KBM-7 (cell line): ENCODE data around the gene HEATR5A.
"Not testable (repeated sequence)": the region's sequence is repeated elsewhere in the genome, so short reads cannot be mapped to it uniquely, and the experiment has no call there.

ENCODE experiments used
- DNase-seq: peaks from one replicate; pipeline ENCODE4 v3.0.0-alpha.2; 2015
- in situ Hi-C: fragments of 300-500 bp; cut with MboI; formaldehyde crosslinking; loops from 2 replicates; pipeline ENCODE4 v1.14.3; 2020; ENCODE audit warnings: low sequenced_read_pairs, low pct_unique_long_range_greater_than_20kb, mixed read lengths

Gene HEATR5A

GRCh38 chr14:31297701-31298344 lies 122.5 kb downstream of the HEATR5A start:
- in situ Hi-C loops, result no loop called here
- DNase-seq, result no peak

DNA sequence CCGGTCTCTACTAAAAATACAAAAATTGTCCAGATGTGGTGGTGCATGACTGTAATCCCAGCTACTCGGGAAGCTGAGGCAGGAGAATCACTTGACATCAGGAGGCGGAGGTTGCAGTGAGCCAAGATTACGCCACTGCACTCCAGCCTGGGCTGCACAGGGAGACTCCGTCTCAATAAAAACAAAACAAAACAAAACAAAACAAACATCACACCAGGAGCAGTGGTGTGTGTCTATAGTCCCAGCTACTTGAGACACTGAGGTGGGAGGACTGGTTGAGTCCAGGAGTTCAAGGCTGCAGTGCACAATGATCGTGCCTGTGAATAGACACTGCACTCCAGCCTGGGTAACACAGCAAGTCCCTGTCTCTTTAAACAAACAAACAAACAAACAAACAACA lies 123.2 kb downstream of the HEATR5A start:
- no peak for DNase-seq
- in situ Hi-C loops, result no loop called here

DNA sequence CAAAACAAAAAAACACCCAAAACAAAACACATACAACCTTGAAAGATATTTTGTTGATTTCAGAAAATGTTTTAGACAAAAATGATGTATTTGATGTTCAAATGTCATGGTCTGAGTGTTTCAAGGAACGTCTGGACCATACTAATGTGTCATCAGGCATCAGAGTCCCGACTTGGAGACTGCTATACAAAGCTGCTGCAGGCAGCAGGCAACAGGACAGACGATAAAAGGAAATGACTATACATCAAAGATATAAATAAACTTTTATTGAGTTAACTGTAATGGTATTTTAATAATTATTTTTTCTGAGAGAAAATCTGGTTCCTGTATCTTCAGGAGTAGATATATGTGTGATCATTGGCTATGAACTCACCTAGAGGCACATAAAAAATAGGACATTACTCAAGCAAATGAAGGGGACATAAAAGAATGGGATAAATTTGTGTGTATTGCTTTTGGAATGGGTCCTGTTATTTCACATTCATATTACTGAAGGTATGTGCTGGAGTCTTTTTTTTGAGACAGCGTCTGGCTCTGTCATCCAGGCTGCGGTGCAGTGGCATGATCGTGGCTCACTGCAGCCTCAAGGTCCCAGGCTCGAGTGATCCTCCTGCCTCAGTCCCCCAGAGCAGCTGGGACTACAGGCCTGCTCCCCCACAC lies 125.5 kb downstream of the HEATR5A start:
- no peak for DNase-seq
- in situ Hi-C loops, result no loop called here

GRCh38 chr14:31292937-31293616 lies 127.3 kb downstream of the HEATR5A start:
- in situ Hi-C loops, result no loop called here
- no peak for DNase-seq

DNA sequence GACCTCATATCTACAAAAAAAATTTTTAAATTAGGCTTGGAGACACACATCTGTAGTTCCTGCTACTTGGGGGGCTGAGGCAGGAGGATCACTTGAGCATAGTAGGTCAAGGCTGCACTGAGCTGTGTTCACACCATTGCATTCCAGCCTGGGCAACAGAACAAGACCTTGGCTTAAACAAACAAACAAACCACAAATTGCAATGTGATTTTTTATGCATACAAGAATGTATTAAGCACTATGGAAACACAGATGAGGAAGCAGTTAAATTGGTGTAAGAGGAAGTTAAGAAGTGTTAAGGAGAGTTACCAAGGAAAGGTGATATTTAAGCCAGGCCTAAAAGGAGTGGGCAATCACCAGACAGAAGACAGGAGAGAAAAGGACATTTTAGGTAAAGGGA lies 129.1 kb downstream of the HEATR5A start:
- in situ Hi-C loops, result no loop called here
- DNase-seq, result peak; percentile 78

DNA sequence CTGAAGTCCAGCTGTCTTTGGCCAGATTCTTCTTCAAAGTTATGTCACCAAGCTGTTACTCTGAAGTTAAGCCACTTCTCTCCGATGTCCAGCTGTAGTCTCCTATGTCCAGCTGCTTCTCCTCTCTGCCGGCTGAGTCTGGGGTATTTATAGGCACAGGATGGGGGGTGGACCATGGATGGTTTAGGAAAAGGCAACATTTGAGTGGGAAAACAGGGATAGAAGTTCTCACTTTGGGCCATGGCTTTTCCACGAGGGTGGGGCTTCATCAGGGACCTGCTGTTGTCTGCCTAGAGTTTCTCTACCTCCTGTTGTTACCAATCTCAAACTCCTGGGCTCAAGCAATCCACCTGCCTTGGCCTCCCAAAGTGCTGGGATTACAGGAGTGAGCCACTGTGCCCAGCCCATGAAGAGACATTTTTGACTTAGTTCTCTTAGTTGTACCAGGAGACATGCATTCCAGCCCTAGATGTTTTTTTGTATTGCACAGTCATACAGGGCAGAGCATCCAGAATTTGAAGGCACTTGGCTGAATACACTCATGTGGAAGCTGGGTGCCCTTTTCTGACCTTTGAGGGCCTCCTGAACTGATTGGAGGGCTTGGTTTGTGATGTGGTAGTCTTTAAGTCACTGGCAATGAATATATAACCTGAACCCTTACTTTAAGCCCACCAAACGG lies 132.9 kb downstream of the HEATR5A start:
- in situ Hi-C loops, result no loop called here
- DNase-seq, result no peak

DNA sequence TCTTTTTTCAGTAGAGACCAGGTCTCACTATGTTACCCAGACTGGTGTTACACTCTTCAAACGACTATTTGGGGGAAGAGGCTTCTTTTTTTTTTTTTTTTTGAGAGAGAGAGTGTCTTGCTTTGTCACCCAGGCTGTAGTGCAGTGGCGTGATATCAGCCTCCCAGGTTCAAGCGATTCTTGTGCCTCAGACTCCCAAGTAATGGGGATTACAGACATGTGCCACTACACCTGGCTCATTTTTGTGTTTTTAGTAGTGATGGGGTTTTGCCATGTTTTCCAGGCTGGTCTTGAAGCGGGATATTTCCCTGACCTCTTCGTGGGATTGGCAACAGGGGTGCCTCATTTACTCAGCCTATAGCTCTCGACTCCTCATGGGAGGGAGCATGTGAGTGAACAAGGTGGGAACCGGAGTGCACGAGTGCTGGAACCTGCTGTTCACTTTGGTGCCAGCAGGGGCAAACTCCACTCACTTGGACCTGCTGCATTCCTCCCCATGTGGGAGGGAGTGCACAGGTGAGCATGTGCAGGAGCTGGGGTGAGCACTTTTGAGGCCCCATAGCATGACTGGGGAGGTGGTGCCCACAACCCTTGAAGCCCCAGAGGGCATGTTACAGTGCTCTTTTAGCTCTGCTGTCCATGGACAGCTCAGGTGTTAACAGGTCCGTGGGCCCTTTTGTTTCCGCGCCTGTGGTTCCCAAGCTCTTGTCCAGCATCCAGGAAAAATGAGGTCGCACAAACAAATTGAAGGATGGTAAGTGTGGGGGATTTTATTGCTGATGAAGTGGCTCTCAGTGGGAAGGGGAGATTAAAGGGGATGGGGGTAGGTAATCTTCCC lies 133.7 kb downstream of the HEATR5A start:
- in situ Hi-C loops, result no loop called here
- DNase-seq, result no peak

- DNase-seq, result peak; percentile 19
- in situ Hi-C loops, result no loop called here
These were observed 136.6 kb downstream of the HEATR5A start for GRCh38 chr14:31283578-31284252.

DNA sequence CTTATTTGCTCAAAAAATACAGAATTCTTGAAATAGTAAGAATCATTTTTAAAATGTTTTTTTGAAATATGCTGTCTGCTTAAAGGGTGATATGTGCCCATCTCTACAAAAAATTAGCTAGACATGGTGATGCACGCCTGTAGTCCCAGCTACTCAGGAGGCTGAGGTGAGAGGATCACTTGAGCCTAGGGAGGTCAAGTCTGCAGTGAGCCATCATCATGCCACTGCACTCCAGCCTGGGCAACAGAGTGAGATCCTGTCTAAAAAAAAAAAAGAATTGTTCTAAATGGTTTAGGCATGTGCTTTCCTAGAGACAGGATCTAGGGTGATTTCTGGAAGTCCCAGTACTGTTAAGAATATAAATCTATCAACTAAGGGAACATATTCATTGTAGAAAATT lies 137.2 kb downstream of the HEATR5A start:
- in situ Hi-C loops, result no loop called here
- DNase-seq, result no peak

DNA sequence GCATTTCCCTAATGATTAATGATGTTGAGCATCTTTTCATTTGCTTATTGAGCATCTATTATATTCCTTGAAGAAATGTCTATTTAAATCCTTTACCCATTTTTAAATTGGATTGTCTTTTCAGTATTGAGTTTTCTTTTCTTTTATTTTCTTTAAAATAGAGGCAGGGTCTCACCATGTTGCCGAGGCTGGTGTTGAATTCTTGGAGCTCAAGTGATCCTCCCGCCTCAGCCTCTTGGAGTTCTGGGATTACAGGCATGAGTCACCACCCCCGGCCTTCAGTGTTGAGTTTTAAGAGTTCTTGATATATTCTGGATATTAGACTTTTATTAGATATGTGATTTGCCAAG lies 139.5 kb downstream of the HEATR5A start:
- in situ Hi-C loops, result no loop called here
- no peak for DNase-seq

DNA sequence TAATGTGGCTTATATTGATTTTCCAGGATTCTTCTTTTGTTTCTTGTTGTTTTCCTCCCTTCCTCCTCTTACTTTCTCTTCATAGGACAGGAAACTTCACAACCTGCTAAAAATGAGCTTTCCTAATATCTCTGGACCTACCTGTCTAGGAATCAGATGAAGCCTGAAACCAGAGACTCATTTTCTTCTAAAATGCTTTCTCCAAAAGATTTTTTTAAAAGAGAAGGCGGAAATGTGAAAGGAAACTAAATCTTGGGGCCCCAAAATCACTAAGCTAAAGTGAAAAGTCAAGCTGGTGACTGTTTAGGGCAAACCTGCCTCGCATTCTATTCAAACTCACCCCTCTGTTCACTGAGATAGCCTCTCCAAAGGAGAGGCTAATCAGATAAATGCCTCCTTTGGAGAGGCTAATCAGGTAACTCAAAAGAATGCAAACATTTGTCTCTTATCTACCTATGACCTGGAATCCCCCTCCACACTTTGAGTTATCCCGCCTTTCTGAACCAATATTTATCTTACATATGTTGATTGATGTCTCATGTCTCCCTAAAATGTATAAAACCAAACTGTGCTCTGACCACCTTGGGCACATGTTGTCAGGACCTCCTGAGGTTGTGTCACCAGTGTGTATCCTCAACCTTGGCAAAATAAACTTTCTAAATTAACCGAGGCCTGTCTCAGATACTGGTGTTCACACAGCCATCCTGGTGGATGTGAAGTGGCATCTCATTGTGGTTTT lies 140.0 kb downstream of the HEATR5A start:
- no peak for DNase-seq
- in situ Hi-C loops, result no loop called here

DNA sequence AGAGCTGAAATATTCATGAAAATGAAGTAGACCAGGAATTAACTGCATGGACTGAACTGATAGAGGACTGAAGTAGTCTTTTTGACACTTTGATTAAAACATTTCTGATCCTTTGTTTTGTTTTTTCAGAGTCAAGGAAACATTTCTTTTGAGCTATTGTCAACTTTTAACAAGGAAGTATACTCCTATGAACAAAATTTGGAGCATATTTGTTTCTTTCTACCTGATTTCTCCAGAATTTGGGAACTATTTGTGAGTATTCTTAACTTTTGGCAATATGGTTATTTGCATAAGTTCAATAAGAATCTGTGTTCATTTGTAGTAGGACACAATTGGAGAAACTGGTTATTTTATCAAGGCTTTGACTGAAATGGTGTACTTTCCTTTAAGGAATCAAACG lies 141.5 kb downstream of the HEATR5A start:
- no peak for DNase-seq
- in situ Hi-C loops, result no loop called here

- no peak for DNase-seq
- in situ Hi-C loops, result no loop called here
These were observed 143.3 kb downstream of the HEATR5A start for GRCh38 chr14:31277085-31277484.

GRCh38 chr14:31276417-31276816 lies 143.9 kb downstream of the HEATR5A start:
- DNase-seq, in situ Hi-C loops: not testable (repeated sequence)

DNA sequence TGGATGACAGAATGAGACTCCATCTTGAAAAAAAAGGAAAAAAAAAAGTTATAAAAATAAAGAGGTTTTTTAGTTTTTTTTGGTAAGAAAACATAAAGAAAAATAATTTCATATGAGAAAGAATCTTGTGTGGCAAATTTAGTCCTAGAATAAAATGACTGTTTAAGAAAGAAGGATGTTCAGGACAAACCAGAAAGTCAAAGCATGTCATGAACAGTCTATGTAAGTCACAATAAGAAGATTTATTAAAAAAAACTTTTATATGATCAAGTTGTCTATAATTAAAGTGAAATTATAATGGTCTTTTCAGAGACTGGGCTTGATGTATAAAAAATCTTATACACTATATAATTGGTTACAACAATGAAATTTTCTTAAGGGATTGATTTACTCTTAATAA lies 144.6 kb downstream of the HEATR5A start:
- DNase-seq, result peak; percentile 12
- in situ Hi-C loops, result no loop called here

DNA sequence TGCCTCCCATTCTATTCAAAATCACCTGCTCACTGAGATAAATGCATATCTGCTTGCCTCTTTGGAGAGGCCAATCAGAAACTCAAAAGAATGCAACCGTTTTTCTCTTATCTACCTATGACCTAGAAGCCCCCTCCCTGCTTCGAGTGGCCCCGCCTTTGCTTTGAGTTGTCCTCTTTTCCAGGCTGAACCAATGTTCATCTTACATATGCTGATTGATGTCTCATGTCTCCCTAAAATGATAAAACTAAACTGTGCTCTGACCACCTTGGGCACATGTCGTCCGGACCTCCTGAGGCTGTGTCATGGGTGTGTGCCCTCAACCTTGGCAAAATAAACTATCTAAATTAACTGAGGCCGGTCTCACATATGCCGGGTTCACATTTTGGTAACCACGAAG lies 148.7 kb downstream of the HEATR5A start:
- in situ Hi-C loops, result no loop called here

GRCh38 chr14:31270196-31270772 lies 150.1 kb downstream of the HEATR5A start:
- DNase-seq, result peak; percentile 16
- in situ Hi-C loops, result no loop called here

More for the DNA sequence above, 148.7 kb downstream of the HEATR5A start:
- DNase-seq, result no peak
